Left ventricle myocardium inferior (tissue), 1 donor: ENCODE measurements around the gene GPR31. TPM values are rescaled to one million over a fixed set of nuclear protein-coding genes. Genes with fewer than 3 reads are reported as not detected.

Experiments used
- DNase-seq: peaks from one replicate; pipeline ENCODE4 v3.0.0-alpha.2; 2020
- H3K27ac ChIP-seq: fragments of 200-600 bp; replicated peaks from 2 replicates; pipeline ENCODE4 v1.8.0; 2021
- H3K27me3 ChIP-seq: fragments of 200-600 bp; 2 replicates; pipeline ENCODE4 v1.8.0; 2021; ENCODE audit warnings: low read depth
- H3K36me3 ChIP-seq: fragments of 200-600 bp; 2 replicates; pipeline ENCODE4 v1.8.0; 2021
- H3K4me1 ChIP-seq: fragments of 200-600 bp; 2 replicates; pipeline ENCODE4 v1.8.0; 2021
- H3K4me3 ChIP-seq: fragments of 200-600 bp; 2 replicates; pipeline ENCODE4 v1.8.0; 2021; ENCODE audit warnings: mild to moderate bottlenecking, moderate library complexity
- H3K9me3 ChIP-seq: fragments of 200-600 bp; replicated peaks from 2 replicates; pipeline ENCODE4 v1.8.0; 2021
- CTCF ChIP-seq: fragments of 200-600 bp; IDR thresholded peaks from 2 replicates; pipeline ENCODE4 v1.8.0; 2021; ENCODE audit warnings: antibody characterized with exemption, mild to moderate bottlenecking, borderline replicate concordance
- intact Hi-C: fragments of 100-400 bp; cut with micrococcal nuclease; formaldehyde crosslinking; loops from one replicate; pipeline ENCODE4 v1.11.0; 2022
- total RNA-seq: library from RNA; stranded (reverse); fragmentation: NEBNext Ultra II Directional; extraction: Animal tissue kit (Norgen Biotek cat#: 25700); gene quantifications from one replicate; pipeline ENCODE4 v1.2.1, GENCODE V29; 2021
- donor health status: DM: no; HTN: yes; CAD: no; lungs with severe emphysema.

Gene GPR31
- total RNA-seq, 1 donor from 2014 or later, result not detected

- intact Hi-C loops, result loop anchor here (10.0 kb wide), 1 partner anchor 355 kb away; no protein-coding TSS in a partner anchor
- no peak overlapping the region for H3K27ac ChIP-seq
- DNase-seq, result no peak
Observed at GRCh38 chr6:167139761-167140160, 18.0 kb downstream of the GPR31 start.

GRCh38 chr6:167137881-167138280 is 19.9 kb downstream of the GPR31 start:
- no peak overlapping the region for H3K4me3 ChIP-seq
- no peaks in the 10 kb centered on the region for H3K9me3 ChIP-seq
- H3K36me3 ChIP-seq, result no peaks in the 10 kb centered on the region
- no peaks in the 10 kb centered on the region for H3K4me1 ChIP-seq
- peaks cover 76% of the 10 kb centered on the region for H3K27me3 ChIP-seq
- DNase-seq, result no peak
- no peak for TF ChIP-seq CTCF
- intact Hi-C loops, result no loop called here
- no peak overlapping the region for H3K27ac ChIP-seq

More at GRCh38 chr6:167139761-167140160, 18.0 kb downstream of the GPR31 start:
- Histone ChIP-seq H3K4me1 (no peaks in the 10 kb centered on the region), H3K27me3 (peaks cover 94% of the 10 kb centered on the region), H3K4me3 (no peak overlapping the region), H3K36me3 (no peaks in the 10 kb centered on the region), H3K9me3 (no peaks in the 10 kb centered on the region)
- TF ChIP-seq CTCF, result no peak

- no peak for TF ChIP-seq CTCF
- Histone ChIP-seq H3K36me3 (no peaks in the 10 kb centered on the region), H3K27ac (no peak overlapping the region), H3K4me3 (no peak overlapping the region), H3K4me1 (no peaks in the 10 kb centered on the region), H3K27me3 (peaks cover 74% of the 10 kb centered on the region), H3K9me3 (no peaks in the 10 kb centered on the region)
- intact Hi-C loops, result no loop called here
- no peak for DNase-seq
Observed at GRCh38 chr6:167137081-167137480, 20.7 kb downstream of the GPR31 start.

GRCh38 chr6:167136376-167136775 is 21.4 kb downstream of the GPR31 start:
- Histone ChIP-seq H3K9me3 (no peaks in the 10 kb centered on the region), H3K36me3 (no peaks in the 10 kb centered on the region), H3K4me1 (no peaks in the 10 kb centered on the region), H3K27ac (no peak overlapping the region), H3K27me3 (peaks cover 67% of the 10 kb centered on the region), H3K4me3 (no peak overlapping the region)
- intact Hi-C loops, result no loop called here
- no peak for TF ChIP-seq CTCF
- DNase-seq, result no peak

GRCh38 chr6:167134448-167135328 is 23.1 kb downstream of the GPR31 start:
- Histone ChIP-seq H3K27me3 (peaks cover 50% of the 10 kb centered on the region), H3K4me3 (no peak overlapping the region), H3K27ac (no peak overlapping the region), H3K36me3 (no peaks in the 10 kb centered on the region), H3K4me1 (no peaks in the 10 kb centered on the region), H3K9me3 (no peaks in the 10 kb centered on the region)
- intact Hi-C loops, result no loop called here
- DNase-seq, result no peak
- no peak for TF ChIP-seq CTCF
